ENCODE measurements around the gene JMJD7. TPM values are rescaled to one million over a fixed set of nuclear protein-coding genes. Genes with fewer than 3 reads are reported as not detected.

JMJD7 gene
- total RNA-seq, 1 donor: 3.1 TPM

DNA sequence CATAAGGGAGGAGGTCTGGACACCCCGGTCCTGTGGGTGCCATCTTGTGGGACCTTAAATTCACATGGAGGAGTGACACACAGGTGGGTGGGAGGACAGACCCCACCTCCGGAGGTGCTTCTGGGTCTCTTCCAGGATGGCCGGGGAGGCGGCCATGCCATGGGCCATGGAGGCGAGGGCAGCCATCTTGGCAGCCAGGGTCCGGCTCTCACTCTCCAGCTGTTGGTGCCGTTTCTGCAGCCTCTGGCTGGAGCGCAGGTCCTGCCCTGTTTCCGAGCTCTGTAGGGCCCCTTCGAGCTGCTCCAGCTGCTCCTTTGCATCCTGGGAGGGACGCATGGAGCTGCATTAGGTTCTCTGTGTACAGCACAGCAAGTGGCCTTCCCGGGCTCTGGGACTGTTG, 46.8 kb downstream of the JMJD7 start:
- TF ChIP-seq, protein P1, sequence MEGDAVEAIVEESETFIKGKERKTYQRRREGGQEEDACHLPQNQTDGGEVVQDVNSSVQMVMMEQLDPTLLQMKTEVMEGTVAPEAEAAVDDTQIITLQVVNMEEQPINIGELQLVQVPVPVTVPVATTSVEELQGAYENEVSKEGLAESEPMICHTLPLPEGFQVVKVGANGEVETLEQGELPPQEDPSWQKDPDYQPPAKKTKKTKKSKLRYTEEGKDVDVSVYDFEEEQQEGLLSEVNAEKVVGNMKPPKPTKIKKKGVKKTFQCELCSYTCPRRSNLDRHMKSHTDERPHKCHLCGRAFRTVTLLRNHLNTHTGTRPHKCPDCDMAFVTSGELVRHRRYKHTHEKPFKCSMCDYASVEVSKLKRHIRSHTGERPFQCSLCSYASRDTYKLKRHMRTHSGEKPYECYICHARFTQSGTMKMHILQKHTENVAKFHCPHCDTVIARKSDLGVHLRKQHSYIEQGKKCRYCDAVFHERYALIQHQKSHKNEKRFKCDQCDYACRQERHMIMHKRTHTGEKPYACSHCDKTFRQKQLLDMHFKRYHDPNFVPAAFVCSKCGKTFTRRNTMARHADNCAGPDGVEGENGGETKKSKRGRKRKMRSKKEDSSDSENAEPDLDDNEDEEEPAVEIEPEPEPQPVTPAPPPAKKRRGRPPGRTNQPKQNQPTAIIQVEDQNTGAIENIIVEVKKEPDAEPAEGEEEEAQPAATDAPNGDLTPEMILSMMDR (IDR thresholded peaks at IDR 0.05; ENCODE audit: insufficient read depth, low read length): no peak
- H3K4me3 ChIP-seq (ENCODE audit: low read depth, low read length): no peak overlapping the region
- DNase-seq (ENCODE audit: low read depth): no peak

DNA sequence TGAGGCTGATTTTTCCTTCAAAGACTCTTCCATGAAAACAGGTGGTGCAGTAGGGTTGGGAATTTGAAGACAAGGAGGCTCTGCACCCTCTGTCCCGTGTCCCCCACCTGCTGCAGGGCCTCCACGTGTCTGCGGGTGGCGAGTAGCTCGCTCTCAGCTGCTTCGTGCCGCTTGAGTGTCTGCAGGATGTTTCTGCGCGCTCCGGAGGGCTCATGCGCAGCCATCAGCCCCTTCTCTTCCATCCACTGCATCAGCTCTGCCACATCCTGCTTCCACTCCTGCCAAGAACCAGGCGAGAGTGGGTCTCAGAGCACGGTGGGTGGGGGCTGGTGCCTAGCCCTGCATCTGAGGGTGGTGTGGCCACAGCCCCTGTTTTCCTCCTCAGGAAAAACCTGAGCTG, 48.1 kb downstream of the JMJD7 start:
- no peak for DNase-seq (ENCODE audit: low read depth)
- no peak overlapping the region for H3K4me3 ChIP-seq (ENCODE audit: low read depth, low read length)
- TF ChIP-seq, protein P1 (IDR thresholded peaks at IDR 0.05; ENCODE audit: insufficient read depth, low read length): no peak

DNA sequence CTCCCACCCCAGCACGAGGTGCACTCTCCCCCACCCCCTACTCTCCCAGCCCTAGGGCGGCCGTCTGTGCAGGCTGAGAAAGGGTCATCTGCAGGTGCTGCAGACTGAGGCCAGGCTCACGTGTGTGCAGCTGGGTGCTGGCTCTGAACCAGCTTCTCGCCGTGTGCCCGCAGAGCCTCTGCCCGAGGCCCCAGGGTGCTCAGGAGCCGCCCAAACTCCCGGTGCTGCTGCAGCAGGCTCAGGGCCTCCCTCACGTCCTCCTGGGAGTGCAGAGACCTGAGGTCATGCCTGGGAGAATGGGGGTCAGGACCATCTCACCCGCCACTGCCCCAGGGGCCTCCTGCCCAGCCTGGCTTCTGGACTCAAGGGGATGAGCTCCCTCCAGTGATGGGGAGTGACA, 48.8 kb downstream of the JMJD7 start:
- TF ChIP-seq, protein P1 (IDR thresholded peaks at IDR 0.05; ENCODE audit: insufficient read depth, low read length): no peak
- no peak for DNase-seq (ENCODE audit: low read depth)
- no peak overlapping the region for H3K4me3 ChIP-seq (ENCODE audit: low read depth, low read length)

DNA sequence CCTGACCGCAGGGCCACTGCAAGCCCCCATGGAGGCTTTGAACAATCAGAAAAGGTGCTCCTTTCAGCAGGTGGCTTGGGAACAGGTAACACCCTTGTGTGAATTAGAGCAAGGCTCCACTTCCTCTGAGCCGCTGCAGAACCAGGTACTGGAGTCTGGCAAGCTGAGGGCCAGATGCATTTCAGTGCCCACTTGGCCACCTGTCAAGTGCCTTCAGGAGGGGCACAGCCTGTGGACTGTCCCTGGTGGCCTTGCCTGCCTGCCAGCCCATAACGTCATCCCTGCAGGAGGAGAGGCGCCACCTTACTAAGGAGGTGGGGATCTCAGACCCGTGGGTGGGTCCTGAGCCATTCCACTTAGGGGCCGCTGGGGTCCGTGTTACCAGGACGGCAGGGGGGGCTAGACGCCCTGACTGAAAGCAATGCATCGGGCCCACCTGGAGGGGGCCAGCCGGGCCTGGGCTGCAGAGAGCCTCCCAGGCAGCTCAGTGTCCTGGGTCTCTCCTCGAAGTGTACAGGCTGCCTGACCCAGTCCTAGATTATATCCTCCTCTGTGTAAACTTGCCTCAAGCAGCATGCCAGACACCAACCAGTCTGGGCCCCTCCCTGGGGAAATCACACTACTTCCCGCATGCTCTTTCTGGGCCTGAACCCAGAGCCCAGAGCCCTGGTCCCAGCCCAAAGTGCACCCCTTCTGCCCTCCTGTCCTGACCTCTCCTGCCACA, 49.9 kb downstream of the JMJD7 start:
- TF ChIP-seq, protein P1 (IDR thresholded peaks at IDR 0.05; ENCODE audit: insufficient read depth, low read length): no peak
- no peak for DNase-seq (ENCODE audit: low read depth)
- H3K4me3 ChIP-seq (ENCODE audit: low read depth, low read length): no peak overlapping the region

DNA sequence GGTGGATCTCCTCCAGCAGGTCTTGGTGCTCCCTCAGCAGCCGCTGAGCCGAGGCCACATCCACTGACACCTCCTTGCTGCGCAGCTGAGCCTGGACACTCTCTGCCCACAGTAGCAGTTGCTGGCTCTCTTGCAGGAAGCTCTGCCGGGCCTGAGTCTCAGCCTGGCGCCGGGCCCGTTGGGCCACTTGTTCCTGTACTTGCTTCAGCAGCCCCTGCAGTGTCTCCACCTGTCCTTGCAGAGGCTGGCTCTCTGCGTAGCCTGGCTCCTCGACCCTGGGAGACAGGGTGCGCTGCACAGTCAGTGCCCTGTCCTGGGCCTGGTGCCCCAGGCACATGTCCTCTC, 50.4 kb downstream of the JMJD7 start:
- TF ChIP-seq, protein P1 (IDR thresholded peaks at IDR 0.05; ENCODE audit: insufficient read depth, low read length): no peak
- DNase-seq (ENCODE audit: low read depth): no peak

DNA sequence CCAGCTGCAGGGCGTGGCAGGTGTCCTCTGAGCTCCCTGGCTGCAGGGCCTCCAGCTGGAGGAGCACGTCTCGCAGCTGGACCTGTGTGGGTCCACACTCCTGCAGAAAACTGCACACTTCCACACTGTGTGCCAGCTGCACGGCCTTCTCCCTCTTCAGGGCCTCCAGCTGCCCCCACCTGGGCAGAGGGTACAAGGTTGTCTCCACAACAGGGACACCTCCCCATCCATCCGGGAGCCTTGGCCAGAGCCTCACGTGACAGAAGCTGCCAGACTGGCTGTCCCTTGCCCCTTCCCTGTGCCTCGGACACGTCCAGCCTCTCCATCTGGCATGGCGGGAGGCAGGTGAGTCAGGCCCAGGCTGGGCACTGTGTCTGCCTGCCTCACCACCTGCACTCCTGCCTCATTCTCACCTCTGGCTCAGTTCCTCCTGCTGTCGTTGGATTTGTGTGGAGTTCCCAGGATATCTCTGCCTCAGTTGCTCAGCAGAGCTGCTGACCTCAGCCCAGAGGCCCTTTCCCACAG, 51.5 kb downstream of the JMJD7 start:
- TF ChIP-seq, protein P1 (IDR thresholded peaks at IDR 0.05; ENCODE audit: insufficient read depth, low read length): no peak
- no peak for DNase-seq (ENCODE audit: low read depth)
- H3K4me3 ChIP-seq (ENCODE audit: low read depth, low read length): no peak overlapping the region

More for the DNA sequence above, 50.4 kb downstream of the JMJD7 start:
- H3K4me3 ChIP-seq (ENCODE audit: low read depth, low read length): no peak overlapping the region
